Cortex of kidney (tissue), 1 donor: Measurements from ENCODE around the gene HMG20A.
"Not testable (repeated sequence)": the region's sequence is repeated elsewhere in the genome, so short reads cannot be mapped to it uniquely, and the experiment has no call there.

Experiments
- DNase-seq: peaks from one replicate; lab custom pipeline; 2025; lab: John Stamatoyannopoulos, UW

Gene HMG20A

DNA sequence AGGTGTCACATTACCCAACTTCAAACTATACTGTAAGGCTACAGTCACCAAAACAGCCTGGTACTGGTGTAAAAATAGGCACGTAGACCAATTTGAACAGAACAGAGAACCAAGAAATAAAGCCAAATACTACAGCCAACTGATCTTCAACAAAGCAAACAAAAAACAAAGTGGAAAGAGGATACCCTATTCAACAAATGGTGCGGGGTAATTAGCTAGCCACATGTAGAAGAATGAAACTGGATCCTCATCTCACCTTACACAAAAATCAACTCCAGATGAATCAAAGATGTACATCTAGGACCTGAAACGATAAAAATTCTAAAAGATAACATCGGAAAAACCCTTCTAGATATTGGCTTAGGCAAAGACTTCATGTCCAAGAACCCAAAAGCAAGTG is 13.8 kb upstream of the HMG20A start:
- DNase-seq, result no peak

DNA sequence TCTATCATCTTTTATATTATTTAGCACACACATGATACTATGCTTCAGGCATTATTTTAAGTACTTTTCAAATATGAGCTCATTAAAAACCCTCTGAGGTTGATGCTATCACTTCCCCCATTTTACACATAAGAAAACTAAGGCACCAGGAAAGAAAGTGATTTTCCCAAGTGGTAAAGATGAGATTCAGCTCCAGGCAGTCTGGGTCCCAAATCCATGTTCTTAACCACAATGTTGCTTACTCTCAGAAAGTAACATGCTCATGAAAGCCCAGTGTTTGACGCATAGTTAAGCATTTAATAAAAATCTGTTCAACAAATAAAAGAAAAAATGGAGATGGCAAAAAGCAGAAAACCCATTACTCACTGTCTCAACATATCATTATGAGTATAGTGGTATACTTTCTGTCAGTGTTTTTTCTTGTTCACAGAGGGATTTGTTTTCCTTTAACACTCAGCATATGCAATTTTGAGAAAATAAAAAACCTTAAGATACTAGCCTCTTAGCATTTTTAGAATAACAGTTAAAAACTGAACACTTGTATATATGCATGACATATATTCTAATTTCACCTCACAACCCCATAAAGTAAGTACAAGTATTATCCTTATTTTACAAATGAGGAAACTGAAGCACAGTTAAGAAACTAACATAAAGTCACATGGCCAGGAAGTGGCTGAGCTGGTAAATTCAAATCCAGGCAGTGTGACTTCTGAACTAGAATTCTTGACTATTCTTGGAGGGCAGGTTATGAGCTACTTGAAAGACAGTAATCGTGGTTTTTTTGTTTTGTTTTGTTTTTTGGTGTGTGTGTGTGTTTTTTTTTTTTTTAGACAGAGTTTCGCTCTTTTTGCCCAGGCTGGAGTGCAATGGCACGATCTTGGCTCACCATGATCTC is 11.2 kb upstream of the HMG20A start:
- no peak for DNase-seq

DNA sequence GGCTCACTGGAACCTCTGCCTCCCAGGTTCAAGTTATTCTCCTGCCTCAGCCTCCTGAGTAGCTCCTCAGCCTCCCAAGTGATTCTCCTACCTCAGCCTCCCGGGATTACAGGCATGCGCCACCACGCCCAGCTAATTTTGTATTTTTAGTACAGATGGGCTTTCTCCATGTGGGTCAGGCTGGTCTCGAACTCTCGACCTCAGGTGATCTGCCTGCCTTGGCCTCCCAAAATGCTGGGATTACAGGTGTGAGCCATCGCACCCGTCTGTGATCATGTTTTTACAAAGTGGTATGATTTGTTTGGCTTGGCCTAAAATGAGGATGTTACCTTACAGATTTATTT is 10.6 kb upstream of the HMG20A start:
- not testable (repeated sequence) for DNase-seq

DNA sequence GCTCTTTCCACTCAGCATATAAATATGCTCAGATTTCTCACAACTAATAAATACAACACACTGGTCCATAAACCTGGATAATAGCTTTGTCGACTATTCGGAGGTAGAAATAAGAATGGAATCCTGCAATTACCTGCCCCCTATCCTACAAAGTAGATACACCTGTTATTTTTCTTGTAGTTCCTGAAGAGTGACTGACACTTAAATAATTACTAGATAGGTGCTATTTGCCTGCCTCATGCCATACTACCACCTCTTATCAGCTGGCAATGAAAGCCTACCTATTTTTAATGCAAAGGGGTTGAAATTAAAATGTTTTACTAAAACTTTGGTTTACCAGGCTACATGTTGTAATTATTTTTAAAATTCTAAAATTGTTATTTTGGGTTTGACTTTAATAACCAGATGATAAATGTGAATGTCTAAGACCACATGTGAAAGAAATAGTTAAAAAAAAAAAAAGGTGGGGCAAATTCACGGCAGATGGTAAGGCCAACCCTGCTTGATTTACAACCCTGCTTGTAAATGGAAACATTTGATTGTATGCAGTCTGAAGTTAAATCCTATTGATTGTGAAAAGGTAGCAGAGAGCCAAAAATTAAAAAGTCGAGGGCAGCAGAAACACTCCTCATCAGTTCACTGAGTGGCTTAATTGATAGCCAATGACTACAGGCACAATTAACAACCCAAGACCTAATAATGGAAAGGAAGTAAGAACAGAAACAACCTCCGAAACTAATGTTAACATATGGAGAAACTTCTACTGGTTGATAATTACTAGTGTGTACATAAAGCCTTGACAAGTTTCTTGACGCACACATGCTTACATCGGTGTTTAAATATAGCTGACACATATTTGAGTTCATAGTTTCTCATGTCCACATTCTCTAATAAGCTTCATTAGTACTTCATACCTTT is 9.7 kb upstream of the HMG20A start:
- no peak for DNase-seq

DNA sequence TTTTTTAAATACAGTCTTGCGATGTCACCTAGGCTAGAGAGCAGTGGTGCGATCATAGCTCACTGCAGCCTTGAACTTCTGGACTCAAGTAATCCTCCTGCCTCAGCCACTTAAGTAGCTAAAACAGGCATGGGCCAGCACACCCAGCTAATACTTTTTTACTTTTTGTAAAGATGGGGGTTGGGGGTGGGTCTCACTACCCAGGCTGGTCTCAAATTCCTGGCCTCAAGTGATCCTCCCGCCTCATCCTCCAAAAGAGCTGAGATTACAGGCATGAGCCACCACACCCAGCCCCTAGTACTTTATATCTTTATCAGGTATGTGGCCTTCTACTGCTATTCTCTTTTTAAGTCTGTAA is 9.1 kb upstream of the HMG20A start:
- no peak for DNase-seq

DNA sequence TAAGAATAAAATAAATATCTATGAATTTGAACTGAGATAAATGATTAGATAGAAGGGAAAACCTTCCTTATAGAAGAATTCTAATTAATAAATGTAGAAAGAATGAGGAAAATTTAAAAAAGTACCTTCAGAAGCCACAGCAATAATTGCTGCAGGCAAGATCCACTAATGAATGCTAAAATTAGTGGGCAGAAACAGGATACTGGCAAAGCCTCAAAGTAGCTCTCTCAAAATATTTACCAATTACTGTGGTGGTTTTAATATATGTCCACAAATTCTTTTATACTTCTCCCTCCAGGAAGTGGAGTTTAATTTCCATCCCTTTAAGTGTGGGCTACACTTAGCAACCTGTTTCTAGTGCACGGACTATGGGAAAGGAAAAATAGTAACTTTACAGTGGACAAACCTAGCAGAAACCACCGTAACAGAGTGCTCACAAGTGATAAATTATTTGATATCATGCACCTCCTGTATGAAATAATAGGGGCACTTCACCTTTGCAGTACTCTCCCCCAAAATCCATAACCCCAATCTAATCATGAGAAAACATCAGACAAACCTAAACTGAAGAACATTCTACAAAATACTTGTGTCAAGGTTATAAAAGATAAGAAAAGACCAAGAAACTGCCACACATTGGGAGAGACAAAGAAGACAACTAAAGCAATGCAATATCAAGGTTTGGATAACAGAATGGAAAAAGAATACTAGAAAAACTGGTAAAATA is 7.6 kb upstream of the HMG20A start:
- no peak for DNase-seq

DNA sequence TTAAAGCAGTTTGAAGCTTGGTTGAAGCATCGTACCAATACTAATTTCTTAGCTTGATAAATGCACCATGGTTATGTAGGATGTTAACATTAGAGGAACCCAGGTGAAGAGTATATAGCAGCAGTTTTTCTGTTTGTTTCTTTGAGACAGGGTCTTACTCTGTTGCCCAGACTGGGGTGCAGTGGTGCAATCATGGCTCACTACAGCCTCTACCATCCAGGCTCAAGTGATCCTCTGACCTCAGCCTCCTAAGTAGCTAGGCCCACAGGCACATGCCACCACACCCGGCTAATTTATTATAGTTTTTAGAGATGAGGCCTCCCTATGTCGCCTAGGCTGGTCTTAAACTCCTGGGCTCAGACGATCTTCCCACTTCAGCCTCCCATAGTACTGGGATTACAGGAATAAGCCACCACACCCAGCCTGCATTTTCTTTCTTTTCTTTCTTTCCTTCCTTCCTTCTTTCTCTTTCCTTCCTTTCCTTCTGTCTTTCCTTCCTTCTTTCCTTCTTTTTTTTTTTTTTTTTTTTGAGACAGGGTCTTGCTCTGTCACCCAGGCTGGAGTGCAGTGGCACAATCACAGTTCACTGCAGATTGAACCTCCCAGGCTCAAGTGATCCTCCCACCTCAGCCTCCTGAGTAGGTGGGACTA is 6.9 kb upstream of the HMG20A start:
- no peak for DNase-seq

DNA sequence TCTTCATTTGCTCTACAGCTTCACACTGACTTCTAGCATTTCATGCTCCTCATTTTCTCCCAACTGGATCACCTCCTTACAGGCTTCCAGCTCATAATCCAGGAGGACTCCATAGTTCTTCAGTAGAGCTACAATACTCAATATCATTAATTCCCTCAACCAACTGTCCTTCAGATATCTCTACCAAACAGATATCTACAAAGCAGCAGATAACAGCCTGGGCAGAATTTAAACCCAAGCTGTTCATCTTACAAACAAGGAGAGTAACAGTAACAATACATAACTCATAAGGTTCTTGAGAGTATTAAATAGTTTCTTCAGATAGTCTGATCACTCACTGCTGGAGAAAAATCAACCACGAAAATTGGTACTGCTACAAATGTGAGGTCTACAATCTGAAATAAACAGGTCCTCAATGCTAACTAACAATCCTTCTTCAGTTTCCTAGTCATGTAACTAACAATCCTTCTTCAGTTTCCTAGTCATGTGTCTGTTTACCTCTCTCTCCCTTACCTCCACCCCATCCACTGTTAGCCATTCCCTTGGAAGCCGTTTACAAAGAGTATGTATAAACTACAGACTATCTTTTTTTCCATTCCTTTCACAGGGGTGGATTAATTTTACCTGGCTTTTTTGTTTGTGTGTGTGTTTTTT is 5.8 kb upstream of the HMG20A start:
- no peak for DNase-seq

DNA sequence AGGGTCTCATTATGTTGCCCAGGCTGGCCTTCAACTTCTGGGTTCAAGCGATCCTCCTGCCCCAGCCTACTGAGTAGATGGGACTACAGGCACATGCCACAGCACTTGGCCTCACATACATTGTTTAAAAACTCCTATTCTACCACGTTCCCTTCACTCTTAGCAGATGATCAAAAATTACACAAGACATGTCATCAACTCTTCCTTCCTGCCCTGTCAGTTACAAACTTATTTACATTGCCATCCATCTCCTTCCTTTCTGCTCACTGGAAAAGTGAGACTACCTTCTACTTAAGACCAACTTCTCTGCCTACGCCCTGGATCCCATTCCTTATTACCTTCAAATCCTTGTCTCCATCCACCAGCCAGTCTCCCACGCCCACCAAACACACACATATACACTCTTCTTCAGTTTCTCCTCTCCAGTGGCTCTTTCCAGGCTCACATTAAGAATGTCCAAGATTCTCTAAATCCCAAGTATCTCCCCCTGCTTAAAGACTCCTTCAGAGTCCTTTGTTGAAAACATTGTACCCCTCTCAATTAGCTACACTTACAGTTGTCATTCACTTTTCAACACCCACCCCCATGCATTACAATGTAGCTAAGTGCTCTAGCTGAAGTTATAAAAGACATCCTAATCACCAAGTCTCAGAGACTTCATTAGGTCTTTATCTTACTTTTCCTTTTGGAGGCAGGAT is 5.1 kb upstream of the HMG20A start:
- no peak for DNase-seq

DNA sequence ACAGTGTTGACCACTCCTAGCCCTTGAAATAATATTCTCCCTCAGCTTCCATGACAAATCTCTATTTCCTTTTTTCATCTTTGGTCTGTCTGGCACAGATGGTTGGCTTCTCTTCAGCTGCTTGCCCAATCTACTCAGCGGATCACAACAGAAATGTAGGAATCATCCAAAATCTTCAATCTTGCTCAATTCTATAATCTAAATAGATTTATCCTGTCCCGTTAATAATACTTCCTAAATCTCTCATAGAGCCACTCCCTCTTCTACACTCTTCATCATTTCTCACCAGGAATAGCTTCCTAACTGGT is 4.6 kb upstream of the HMG20A start:
- DNase-seq, result no peak

DNA sequence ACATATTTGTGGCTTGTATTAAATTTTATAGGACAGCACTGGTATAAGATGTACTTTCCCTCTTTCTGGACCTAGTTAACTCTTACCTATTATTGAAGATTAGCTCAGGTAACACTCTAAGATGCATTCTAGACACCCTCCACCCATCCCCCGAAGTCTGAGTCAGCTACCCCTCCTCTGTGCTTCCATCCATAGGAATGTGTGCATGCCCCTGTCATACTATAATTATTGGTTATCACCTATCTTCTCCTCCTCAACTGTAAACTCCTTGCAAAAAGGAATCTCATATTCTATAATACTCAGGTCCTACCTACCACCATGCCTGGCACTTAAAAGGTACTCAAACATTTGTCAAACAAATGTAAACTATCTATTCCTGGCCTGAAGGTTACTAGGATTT is 3.7 kb upstream of the HMG20A start:
- DNase-seq, result no peak

DNA sequence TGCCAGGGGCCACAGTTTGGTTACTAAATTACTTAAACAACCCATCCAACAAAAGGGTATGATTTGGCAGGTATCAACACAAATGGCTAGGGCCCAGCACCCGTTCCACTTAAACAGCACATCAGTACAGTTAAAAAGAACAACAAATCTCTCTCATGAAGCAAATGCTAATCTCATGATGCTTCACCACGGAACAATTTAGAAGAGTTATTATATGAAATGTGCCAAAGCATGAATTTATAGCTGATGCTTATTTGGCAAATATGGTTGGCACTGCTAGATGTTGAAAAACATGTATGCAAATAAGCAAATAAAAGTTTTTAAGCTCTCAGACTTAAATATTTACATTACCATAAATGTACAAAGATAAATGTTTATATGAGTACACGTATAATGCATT is 3.1 kb upstream of the HMG20A start:
- no peak for DNase-seq

DNA sequence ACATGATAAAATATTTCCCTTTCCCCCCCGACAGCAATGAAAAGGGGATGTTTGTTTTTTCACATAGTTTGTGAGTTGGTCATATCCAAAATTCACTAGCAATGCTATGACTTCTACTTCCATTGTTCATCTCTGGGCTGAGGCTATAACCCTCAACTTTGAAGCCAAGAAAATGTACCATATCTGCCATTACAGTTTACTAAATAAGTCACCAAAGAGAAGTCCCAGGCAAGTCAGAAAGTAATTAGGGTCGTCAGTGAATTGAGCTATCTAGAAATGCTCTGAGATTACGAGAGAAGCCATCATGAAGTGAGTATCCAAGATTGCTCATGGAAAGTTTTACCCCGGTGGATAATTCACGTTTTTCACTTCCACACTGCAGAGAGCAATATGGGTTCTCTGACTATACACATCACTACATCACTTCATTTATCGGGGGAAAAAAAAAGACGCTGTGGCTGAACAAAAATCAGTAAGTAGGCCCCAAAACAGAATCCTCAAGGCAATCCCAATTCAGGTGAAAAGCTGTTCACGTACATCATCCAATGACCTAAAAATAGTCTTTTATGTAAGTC is 2.2 kb upstream of the HMG20A start:
- no peak for DNase-seq

DNA sequence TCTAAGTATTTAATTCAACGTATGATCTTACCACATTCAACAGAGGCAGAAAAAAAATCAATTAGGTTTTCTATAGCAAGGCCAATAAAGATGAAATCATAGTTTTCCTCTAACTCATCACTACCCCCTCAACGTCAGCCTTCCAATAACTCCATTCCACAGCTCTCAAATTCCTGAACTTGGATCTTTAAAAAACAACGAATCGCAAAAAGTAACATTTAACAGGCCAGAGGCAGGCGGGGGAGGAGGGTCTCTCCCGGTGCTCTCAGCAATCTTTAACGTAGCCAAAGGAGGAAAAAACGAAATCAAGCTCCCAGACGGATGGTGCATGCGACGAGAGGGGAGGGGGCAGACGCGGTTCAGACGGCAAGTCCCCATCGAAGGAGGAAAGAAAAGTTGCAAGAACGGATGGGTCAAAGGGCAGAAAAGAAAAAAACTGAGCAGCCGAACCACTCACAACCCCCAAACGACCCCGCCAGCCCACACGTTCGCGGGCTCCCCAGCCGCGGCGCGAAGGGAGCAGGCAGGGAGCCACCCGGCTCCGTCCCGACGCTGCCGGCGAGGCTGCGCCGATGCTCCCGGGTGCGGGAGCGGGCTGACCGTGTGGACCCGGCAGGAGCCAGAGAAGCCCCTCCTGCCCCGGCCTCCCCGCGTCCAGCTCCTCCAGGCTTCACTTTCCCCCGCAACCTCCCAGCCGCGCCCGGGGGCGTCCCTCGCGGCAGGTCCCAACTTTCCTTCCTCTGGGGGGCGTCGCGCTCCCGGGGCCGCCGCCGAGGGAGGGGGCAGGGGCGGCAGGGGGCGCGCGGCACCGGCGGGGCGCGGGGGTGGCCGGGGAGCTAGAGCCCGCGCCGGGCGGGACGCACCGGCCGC is 1.5 kb upstream of the HMG20A start:
- DNase-seq, result no peak

DNA sequence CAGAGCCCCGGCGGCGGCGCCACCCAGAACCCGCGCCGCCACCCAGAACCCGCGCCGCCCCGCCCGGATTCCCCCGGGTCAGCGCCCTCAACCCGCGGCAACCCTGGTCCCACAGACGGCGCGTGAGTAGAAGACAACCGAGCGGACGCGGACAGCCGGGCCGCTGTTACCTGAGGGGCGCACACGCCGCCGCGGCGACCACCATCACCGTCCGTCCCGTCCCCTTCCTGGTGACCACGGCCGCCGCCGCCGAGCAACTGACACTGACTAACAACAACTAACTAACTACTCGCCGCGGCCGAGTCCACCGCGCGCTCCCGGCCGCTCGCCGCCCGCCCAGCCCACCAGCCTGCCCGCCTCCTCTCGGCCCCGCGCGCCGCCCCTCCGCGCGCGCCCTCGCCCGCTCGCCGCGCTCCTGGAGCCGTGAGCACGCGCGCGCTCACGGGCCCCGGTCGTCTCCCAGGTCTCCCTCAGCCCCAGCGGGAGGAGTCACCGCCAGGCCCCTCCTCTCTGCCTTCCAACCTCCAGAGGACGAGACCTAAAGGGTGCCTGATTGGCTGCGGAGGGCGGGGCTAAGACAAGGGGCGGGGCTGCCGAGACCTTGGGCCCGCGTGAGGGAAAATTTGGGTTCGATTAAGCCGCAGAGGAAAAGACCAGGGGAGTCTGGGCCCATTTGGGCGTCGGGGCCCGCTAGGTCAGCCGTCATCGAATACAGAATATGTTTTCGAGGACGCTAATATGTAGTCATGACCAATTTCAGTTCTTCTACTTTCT is 665 bp upstream of the HMG20A start, which contains the start of gene PEAK1:
Gene PEAK1 (minus strand): TSS at position 269 of the 774 bp plus-strand sequence. CDS start 238,178 bp downstream, outside the sequence.
- DNase-seq, result peak; percentile 45

DNA sequence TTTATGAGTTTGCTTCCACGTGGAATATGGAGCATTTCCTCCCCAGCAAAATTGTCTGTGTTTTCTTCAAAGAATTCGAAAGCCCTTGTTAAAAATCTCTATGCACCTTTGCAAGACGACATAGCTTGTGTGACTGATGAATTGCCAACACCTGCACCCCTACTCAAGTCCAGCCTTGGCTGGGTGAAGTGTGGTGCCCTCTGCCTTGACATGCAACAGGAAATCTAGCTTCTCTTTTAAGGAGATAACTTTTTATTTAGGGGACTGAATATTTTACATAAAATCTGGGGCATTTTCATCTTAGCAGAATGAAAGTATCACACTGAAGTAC is 647 bp downstream of the HMG20A start:
- DNase-seq, result no peak

DNA sequence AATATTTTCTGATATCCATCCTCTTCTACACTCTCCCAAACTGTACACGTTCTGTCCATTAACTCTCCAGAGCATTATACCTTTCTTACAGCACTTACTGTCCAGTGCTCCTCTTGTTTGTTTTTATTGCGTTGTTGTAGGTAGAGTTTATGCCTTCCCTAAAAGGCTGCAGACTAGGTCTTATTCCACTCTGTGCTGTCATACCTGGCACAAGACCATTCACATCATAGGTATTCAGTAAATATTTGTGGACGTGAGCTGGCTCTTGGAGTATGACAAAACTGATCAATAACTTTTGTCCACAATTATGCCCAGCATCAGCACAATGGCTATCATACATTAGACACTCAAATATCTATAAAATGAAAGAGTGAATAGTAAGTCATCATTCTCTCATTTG is 4.4 kb downstream of the HMG20A start:
- no peak for DNase-seq

DNA sequence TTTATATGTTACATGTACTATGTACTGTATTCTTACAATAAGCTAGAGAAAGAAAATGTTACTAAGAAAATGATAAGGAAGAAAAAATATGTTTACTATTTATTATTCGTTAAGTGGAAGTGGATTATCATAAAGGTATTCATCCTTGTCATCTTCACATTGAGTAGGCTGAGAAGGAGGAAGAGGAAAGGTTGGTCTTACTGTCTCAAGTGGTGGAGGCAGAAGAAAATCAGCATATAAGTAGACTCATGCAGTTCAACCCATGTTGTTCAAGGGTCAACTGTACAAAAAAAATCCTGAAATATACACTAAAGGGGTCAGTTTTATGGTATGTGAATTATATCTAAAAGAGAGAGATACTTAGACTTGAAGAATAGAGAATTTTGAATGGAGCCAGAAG is 5.7 kb downstream of the HMG20A start:
- DNase-seq, result no peak

DNA sequence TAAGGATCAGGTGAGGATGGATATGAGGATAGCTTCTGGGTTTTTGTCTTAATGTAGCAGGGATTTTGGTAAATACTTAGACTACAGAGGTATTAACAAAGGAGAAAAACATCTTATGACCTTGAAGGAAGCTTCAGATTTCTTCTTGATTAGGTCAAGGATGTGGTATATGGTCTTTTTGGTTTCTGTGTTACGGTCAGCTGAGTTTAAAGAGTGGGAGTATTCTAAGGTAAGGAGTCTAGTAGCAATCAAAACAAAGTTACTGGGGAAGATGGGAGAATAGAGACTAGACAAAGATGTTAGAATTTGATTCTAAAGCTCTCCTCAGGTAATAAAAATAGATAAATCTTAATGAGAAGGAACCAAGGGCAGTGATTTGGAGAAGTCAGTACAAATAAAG is 6.2 kb downstream of the HMG20A start:
- no peak for DNase-seq
